Keratinocyte (primary cell): ENCODE results near the gene NUP214.

ENCODE experiments used
- EZH2 ChIP-seq: IDR thresholded peaks from one replicate; pipeline ENCODE4 v1.6.1; 2012; ENCODE audit warnings: inconsistent platforms, mild to moderate bottlenecking, low read length, moderate library complexity
- TF ChIP-seq, protein P1 (sequence below), 3 experiments: IDR thresholded peaks in 1 of 3; conservative IDR thresholded peaks in 1 of 3; optimal IDR thresholded peaks in 1 of 3; 2 replicates in 2 of 3; 3 replicates in 1 of 3; pipeline versions ENCODE3 to v1.5.1; 2011; ENCODE audit warnings: low read length in 3 of 3, mild to moderate bottlenecking in 3 of 3, moderate library complexity in 2 of 3, control low read depth in 1 of 3, inconsistent platforms in 1 of 3; ENCODE audit not compliant: insufficient read depth in 2 of 3; ENCODE audit errors: extremely low read depth in 1 of 3

DNA sequence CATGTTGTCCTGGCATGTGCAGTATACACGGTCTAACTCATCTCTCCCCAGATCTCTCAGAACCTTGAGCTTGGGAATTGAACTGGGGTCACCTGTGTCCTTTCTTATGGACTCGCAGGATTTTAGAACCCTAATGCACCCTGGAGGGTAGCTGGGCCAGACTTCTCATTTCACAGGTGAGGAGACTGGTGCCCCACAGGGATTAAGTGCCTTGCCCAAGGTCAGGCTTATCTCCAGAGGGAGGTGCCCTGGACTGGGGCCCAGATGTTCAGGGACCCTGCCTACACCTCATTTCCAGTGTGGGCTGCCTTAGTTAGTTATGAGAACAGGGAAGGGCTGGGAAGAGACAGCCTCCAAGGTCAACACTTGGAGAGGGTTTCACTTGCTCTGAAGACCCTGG lies 4.0 kb upstream of the NUP214 start:
- TF ChIP-seq, protein P1, sequence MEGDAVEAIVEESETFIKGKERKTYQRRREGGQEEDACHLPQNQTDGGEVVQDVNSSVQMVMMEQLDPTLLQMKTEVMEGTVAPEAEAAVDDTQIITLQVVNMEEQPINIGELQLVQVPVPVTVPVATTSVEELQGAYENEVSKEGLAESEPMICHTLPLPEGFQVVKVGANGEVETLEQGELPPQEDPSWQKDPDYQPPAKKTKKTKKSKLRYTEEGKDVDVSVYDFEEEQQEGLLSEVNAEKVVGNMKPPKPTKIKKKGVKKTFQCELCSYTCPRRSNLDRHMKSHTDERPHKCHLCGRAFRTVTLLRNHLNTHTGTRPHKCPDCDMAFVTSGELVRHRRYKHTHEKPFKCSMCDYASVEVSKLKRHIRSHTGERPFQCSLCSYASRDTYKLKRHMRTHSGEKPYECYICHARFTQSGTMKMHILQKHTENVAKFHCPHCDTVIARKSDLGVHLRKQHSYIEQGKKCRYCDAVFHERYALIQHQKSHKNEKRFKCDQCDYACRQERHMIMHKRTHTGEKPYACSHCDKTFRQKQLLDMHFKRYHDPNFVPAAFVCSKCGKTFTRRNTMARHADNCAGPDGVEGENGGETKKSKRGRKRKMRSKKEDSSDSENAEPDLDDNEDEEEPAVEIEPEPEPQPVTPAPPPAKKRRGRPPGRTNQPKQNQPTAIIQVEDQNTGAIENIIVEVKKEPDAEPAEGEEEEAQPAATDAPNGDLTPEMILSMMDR (optimal IDR thresholded peaks at IDR 0.05 in 1 of 3, IDR thresholded peaks at IDR 0.05 in 1 of 3, conservative IDR thresholded peaks at IDR 0.05 in 1 of 3; ENCODE audit: extremely low read depth in 1 of 3, insufficient read depth in 2 of 3, low read length in 3 of 3) = no peak
- no peak for TF ChIP-seq EZH2
